Panc1 (cell line): ENCODE data around the gene HOXB2. TPM values are rescaled to one million over a fixed set of nuclear protein-coding genes. Genes with fewer than 3 reads are reported as not detected.

Experiments used
- ATAC-seq: fragments of 200-7000 bp; cut with Tn5 transposase; 2 replicates; pipeline ENCODE4 v1.9.1; 2020; ENCODE audit warnings: mild to moderate bottlenecking, moderate library complexity
- BruUV-seq: library from RNA; stranded (reverse); fragments of 400-500 nt; replicated peaks from 2 replicates; lab custom pipeline; 2021; lab: Mats Ljungman, UMichigan
- CTCF ChIA-PET: fragments of 300-600 bp; sonication (Branson Sonifier 250); formaldehyde crosslinking; loops from one replicate; lab custom pipeline; 2022; ENCODE audit warnings: antibody characterized with exemption; lab: Charles Lee
- POLR2A ChIA-PET: fragments of 300-600 bp; sonication (Branson Sonifier 250); formaldehyde crosslinking; loops from one replicate; lab custom pipeline; 2022; ENCODE audit warnings: antibody characterized with exemption; lab: Charles Lee
- DNase-seq: peaks from one replicate; pipeline ENCODE4 v3.0.0-alpha.2; 2010; ENCODE audit warnings: low read depth, low spot score
- H3K27ac ChIP-seq: 2 replicates; pipeline ENCODE4 v1.5.1; 2011; ENCODE audit warnings: mild to moderate bottlenecking, low read length, inconsistent platforms
- H3K27me3 ChIP-seq: fragments of 200-500 bp; sonication (Bioruptor generic); 2 replicates; pipeline ENCODE4 v1.6.0; 2014; ENCODE audit warnings: low read length, inconsistent platforms; ENCODE audit not compliant: control insufficient read depth, insufficient read depth
- H3K36me3 ChIP-seq: fragments of 200-500 bp; sonication (Bioruptor generic); 2 replicates; pipeline ENCODE4 v1.5.1; 2014; ENCODE audit warnings: inconsistent platforms, mild to moderate bottlenecking, low read length, moderate library complexity; ENCODE audit not compliant: control insufficient read depth, insufficient read depth
- H3K4me1 ChIP-seq: 2 replicates; pipeline ENCODE4 v1.5.1; 2011; ENCODE audit warnings: inconsistent platforms, mild to moderate bottlenecking, low read length, moderate library complexity; ENCODE audit not compliant: control insufficient read depth, insufficient read depth
- H3K4me3 ChIP-seq, 2 experiments: 2 replicates each; pipeline ENCODE4 v1.5.1; 2011 to 2012; ENCODE audit warnings: low read depth in 2 of 2, low read length in 2 of 2, mild to moderate bottlenecking in 2 of 2, inconsistent platforms in 1 of 2, moderate library complexity in 1 of 2
- H3K9me3 ChIP-seq: fragments of 200-500 bp; sonication (Bioruptor generic); 2 replicates; pipeline ENCODE4 v1.5.1; 2014; ENCODE audit warnings: low read depth, mild to moderate bottlenecking, inconsistent platforms, low read length, moderate library complexity; ENCODE audit not compliant: control insufficient read depth, insufficient read depth
- POLR2AphosphoS5 ChIP-seq: IDR thresholded peaks from 2 replicates; pipeline ENCODE4 v1.6.1; 2012; ENCODE audit warnings: mild to moderate bottlenecking, low read depth, low read length, moderate library complexity
- SIN3A ChIP-seq: IDR thresholded peaks from 2 replicates; pipeline ENCODE4 v1.6.1; 2012; ENCODE audit warnings: low read depth, mild to moderate bottlenecking, low read length, moderate library complexity, borderline replicate concordance; ENCODE audit not compliant: insufficient read depth
- TCF7L2 ChIP-seq: IDR thresholded peaks from 2 replicates; pipeline ENCODE4 v1.6.1; 2011; ENCODE audit warnings: mild to moderate bottlenecking, low read depth, low read length, inconsistent platforms
- in situ Hi-C: cut with HindIII; loops from 2 replicates; pipeline ENCODE4 v1.10.0; 2016; ENCODE audit warnings: low sequenced_read_pairs, low pct_unique_long_range_greater_than_20kb
- intact Hi-C: fragments of 100-400 bp; cut with micrococcal nuclease; formaldehyde crosslinking; loops from one replicate; pipeline ENCODE4 v1.10.0; 2022; ENCODE audit not compliant: unreplicated experiment
- total RNA-seq: library from RNA; stranded (reverse); gene quantifications from one replicate; pipeline ENCODE4 v1.2.1, GENCODE V29; 2021; ENCODE audit not compliant: unreplicated experiment
- TF ChIP-seq, protein P1 (sequence below), 2 experiments: IDR thresholded peaks; 2 replicates each; pipeline ENCODE4 v1.6.1; 2011 to 2012; ENCODE audit warnings: low read depth in 2 of 2, control low read depth in 1 of 2, low read length in 1 of 2, mild to moderate bottlenecking in 1 of 2, moderate library complexity in 1 of 2; ENCODE audit not compliant: insufficient read depth in 1 of 2
- TF ChIP-seq, protein P2 (sequence below): fragments of 450-650 bp; IDR thresholded peaks from 2 replicates; pipeline ENCODE4 v1.5.1; 2017; ENCODE audit warnings: mild to moderate bottlenecking

The HOXB2 gene
- total RNA-seq, 1 experiment from 2014 or later, result 70.1 TPM

GRCh38 chr17:48588528-48588927, 43.6 kb upstream of the HOXB2 start:
- Histone ChIP-seq H3K27ac (peak overlapping the region; percentile 99), H3K4me3 (peak overlapping the region; percentile 70 to 99), H3K9me3 (no peaks in the 10 kb centered on the region), H3K27me3 (no peaks in the 10 kb centered on the region), H3K36me3 (no peaks in the 10 kb centered on the region), H3K4me1 (peaks cover 79% of the 10 kb centered on the region)
- ATAC-seq (no peak), DNase-seq (no peak)
- ChIA-PET POLR2A (interaction anchor here (0.5 to 2.0 kb wide), 8 partner anchors 10 to 1372 kb away, joined by 3 to 7 read pairs (median 4); partner anchors contain the start of gene HOXB8), CTCF (interaction anchor here (0.6 to 2.0 kb wide), 7 partner anchors 19 to 329 kb away, joined by 3 to 8 read pairs (median 4); partner anchors contain the start of gene HOXB8)
- no TSS peak for BruUV-seq
- intact Hi-C loops, result no loop called here
- TF ChIP-seq POLR2AphosphoS5 (no peak; the same call in 1 of the 2 replicates), TCF7L2 (no peak), SIN3A (no peak)
- TF ChIP-seq, protein P1, sequence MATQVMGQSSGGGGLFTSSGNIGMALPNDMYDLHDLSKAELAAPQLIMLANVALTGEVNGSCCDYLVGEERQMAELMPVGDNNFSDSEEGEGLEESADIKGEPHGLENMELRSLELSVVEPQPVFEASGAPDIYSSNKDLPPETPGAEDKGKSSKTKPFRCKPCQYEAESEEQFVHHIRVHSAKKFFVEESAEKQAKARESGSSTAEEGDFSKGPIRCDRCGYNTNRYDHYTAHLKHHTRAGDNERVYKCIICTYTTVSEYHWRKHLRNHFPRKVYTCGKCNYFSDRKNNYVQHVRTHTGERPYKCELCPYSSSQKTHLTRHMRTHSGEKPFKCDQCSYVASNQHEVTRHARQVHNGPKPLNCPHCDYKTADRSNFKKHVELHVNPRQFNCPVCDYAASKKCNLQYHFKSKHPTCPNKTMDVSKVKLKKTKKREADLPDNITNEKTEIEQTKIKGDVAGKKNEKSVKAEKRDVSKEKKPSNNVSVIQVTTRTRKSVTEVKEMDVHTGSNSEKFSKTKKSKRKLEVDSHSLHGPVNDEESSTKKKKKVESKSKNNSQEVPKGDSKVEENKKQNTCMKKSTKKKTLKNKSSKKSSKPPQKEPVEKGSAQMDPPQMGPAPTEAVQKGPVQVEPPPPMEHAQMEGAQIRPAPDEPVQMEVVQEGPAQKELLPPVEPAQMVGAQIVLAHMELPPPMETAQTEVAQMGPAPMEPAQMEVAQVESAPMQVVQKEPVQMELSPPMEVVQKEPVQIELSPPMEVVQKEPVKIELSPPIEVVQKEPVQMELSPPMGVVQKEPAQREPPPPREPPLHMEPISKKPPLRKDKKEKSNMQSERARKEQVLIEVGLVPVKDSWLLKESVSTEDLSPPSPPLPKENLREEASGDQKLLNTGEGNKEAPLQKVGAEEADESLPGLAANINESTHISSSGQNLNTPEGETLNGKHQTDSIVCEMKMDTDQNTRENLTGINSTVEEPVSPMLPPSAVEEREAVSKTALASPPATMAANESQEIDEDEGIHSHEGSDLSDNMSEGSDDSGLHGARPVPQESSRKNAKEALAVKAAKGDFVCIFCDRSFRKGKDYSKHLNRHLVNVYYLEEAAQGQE (IDR thresholded peaks at IDR 0.05; ENCODE audit: insufficient read depth in 1 of 2, low read depth in 2 of 2, low read length in 1 of 2), result no peak
- TF ChIP-seq, protein P2, sequence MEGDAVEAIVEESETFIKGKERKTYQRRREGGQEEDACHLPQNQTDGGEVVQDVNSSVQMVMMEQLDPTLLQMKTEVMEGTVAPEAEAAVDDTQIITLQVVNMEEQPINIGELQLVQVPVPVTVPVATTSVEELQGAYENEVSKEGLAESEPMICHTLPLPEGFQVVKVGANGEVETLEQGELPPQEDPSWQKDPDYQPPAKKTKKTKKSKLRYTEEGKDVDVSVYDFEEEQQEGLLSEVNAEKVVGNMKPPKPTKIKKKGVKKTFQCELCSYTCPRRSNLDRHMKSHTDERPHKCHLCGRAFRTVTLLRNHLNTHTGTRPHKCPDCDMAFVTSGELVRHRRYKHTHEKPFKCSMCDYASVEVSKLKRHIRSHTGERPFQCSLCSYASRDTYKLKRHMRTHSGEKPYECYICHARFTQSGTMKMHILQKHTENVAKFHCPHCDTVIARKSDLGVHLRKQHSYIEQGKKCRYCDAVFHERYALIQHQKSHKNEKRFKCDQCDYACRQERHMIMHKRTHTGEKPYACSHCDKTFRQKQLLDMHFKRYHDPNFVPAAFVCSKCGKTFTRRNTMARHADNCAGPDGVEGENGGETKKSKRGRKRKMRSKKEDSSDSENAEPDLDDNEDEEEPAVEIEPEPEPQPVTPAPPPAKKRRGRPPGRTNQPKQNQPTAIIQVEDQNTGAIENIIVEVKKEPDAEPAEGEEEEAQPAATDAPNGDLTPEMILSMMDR, result no peak
- in situ Hi-C loops, result no loop called here

DNA sequence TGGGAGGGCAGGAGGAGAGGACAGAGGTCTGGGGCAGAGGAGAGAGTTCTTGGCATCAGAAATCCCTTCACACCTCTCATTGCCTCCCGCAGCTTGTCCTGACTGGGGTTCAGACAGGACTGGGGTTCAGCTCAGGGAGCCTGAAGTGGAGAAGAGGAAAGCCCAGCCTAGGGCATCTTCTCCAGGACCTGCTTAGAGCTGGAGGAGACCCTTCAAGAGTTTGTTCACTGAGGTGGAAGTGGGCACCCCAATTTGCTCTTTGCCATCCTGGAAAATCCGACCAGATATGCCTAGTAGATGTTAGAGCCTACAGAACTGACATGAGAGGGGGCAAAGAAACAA, 43.1 kb upstream of the HOXB2 start:
- Histone ChIP-seq H3K27ac (peak overlapping the region; percentile 99), H3K27me3 (no peaks in the 10 kb centered on the region), H3K4me3 (peak overlapping the region; percentile 70 to 99), H3K36me3 (no peaks in the 10 kb centered on the region), H3K4me1 (peaks cover 79% of the 10 kb centered on the region), H3K9me3 (no peaks in the 10 kb centered on the region)
- in situ Hi-C loops (no loop called here), intact Hi-C loops (no loop called here)
- CTCF ChIA-PET, result interaction anchor here (0.6 to 2.0 kb wide), 10 partner anchors 18 to 429 kb away, joined by 3 to 8 read pairs (median 4); partner anchors contain the start of gene HOXB8
- ATAC-seq (no peak), DNase-seq (no peak)
- POLR2A ChIA-PET, result interaction anchor here (0.5 to 2.0 kb wide), 6 partner anchors 10 to 44 kb away, joined by 3 to 7 read pairs (median 4); no protein-coding TSS in a partner anchor
- BruUV-seq, result no TSS peak
- TF ChIP-seq, protein P2, result no peak
- TF ChIP-seq POLR2AphosphoS5 (no peak), TCF7L2 (no peak), SIN3A (no peak)
- TF ChIP-seq, protein P1 (IDR thresholded peaks at IDR 0.05; ENCODE audit: insufficient read depth in 1 of 2, low read depth in 2 of 2, low read length in 1 of 2), result no peak
